Fibroblast of lung (primary cell): Measurements from ENCODE around the gene RTN4. TPM values are rescaled to one million over a fixed set of nuclear protein-coding genes. Genes with fewer than 3 reads are reported as not detected.

Experiments
- DNase-seq, 2 donors: peaks; one replicate each; pipeline versions ENCODE4 v3.0.0 to v3.0.0-alpha.2; 2010; ENCODE audit warnings: low read depth in 2 of 2
- H2AFZ ChIP-seq: 2 replicates; pipeline ENCODE4 v1.5.1; 2012; ENCODE audit warnings: low read length, control low read depth, inconsistent platforms
- H3K27ac ChIP-seq: 2 replicates; pipeline ENCODE4 v1.5.1; 2011; ENCODE audit warnings: low read length, control low read depth; ENCODE audit not compliant: insufficient read depth
- H3K27me3 ChIP-seq: 2 replicates; pipeline ENCODE4 v1.5.1; 2011; ENCODE audit warnings: mild to moderate bottlenecking, low read length; ENCODE audit not compliant: control insufficient read depth, insufficient read depth
- H3K36me3 ChIP-seq: 2 replicates; pipeline ENCODE4 v1.5.1; 2011; ENCODE audit warnings: low read length; ENCODE audit not compliant: control insufficient read depth, insufficient read depth
- H3K4me1 ChIP-seq: 2 replicates; pipeline ENCODE4 v1.5.1; 2011; ENCODE audit warnings: low read length; ENCODE audit not compliant: control insufficient read depth, insufficient read depth; ENCODE audit errors: extremely low read depth
- H3K4me2 ChIP-seq: 2 replicates; pipeline ENCODE4 v1.5.1; 2011; ENCODE audit warnings: low read length, control low read depth; ENCODE audit not compliant: insufficient read depth; ENCODE audit errors: extremely low read depth
- H3K4me3 ChIP-seq, 4 experiments: fragments of 200-600 bp in 1 of 4; sonication (generic) in 1 of 4; replicated peaks in 1 of 4; 2 replicates each; pipeline ENCODE4 v1.5.1; 2011 to 2016; ENCODE audit warnings: low read length in 4 of 4, low read depth in 3 of 4, mild to moderate bottlenecking in 3 of 4, control low read depth in 2 of 4, inconsistent platforms in 1 of 4, mixed read lengths in 1 of 4; ENCODE audit not compliant: insufficient read depth in 1 of 4; ENCODE audit errors: control extremely low read depth in 1 of 4
- H3K79me2 ChIP-seq: 2 replicates; pipeline ENCODE4 v1.5.1; 2012; ENCODE audit warnings: mild to moderate bottlenecking, low read length, inconsistent platforms; ENCODE audit not compliant: control insufficient read depth, insufficient read depth
- H3K9ac ChIP-seq: 2 replicates; pipeline ENCODE4 v1.5.1; 2011; ENCODE audit warnings: mild to moderate bottlenecking, low read length, control low read depth; ENCODE audit not compliant: insufficient read depth
- H3K9me3 ChIP-seq: 2 replicates; pipeline ENCODE4 v1.5.1; 2012; ENCODE audit warnings: low read depth, low read length; ENCODE audit not compliant: control insufficient read depth, insufficient read depth
- H4K20me1 ChIP-seq: 2 replicates; pipeline ENCODE4 v1.5.1; 2011; ENCODE audit warnings: low read length; ENCODE audit not compliant: control insufficient read depth, insufficient read depth; ENCODE audit errors: extremely low read depth
- EZH2 ChIP-seq: IDR thresholded peaks from 2 replicates; pipeline ENCODE4 v1.5.1; 2012; ENCODE audit warnings: low read length, control low read depth, mild to moderate bottlenecking; ENCODE audit errors: missing control alignments
- polyA plus RNA-seq, 2 donors: library from polyadenylated mRNA; depleted of rRNA in 1 of 2; stranded (reverse) in 1 of 2; unstranded in 1 of 2; fragments of >200 nt; gene quantifications; 2 replicates each; pipeline ENCODE4 v1.2.1, GENCODE V29; 2011 to 2012; ENCODE audit warnings: missing spikeins in 1 of 2
- total RNA-seq: library from RNA; depleted of rRNA; stranded (reverse); fragments of >200 nt; gene quantifications from 2 replicates; pipeline ENCODE4 v1.2.1, GENCODE V29; 2014
- TF ChIP-seq, protein P1 (sequence below), 2 donors: IDR thresholded peaks in 1 of 2; conservative IDR thresholded peaks in 1 of 2; 1 replicate in 1 of 2; 2 replicates in 1 of 2; pipeline ENCODE4 v1.5.1; 2011 to 2012; ENCODE audit warnings: low read length in 2 of 2, control low read depth in 1 of 2, inconsistent platforms in 1 of 2, low read depth in 1 of 2, mild to moderate bottlenecking in 1 of 2

RTN4 gene
- total and polyA plus RNA-seq, 2 donors (not counting 1 experiment from before 2014, with no cell fraction given): 560 to 1,326 TPM

DNA sequence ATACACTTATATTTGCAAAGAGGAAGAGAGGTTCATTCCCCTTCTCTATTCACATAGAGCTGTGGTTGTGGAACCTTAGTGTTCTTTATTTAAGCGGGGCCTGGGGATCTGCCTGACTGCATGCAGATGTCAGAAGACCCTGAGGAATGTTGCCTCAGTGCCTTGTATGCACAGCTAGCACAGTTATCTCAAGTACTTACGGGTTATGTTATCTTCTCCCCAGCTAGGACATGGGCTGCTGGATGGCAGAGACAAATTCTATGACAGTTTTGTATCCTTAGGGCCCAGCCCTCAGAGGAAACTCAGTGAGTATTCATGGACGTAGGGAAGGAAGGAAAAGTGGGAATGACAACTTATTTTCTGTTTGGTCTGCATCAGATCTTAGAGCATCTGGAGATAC, 37.7 kb upstream of the RTN4 start:
- Histone ChIP-seq H3K27ac (no peak overlapping the region), H3K79me2 (no peaks in the 10 kb centered on the region), H4K20me1 (no peaks in the 10 kb centered on the region), H2AFZ (no peak overlapping the region), H3K27me3 (no peaks in the 10 kb centered on the region), H3K4me2 (no peak overlapping the region), H3K9me3 (no peaks in the 10 kb centered on the region), H3K9ac (no peak overlapping the region), H3K4me1 (peaks cover 10% of the 10 kb centered on the region), H3K4me3 (no peak overlapping the region), H3K36me3 (no peaks in the 10 kb centered on the region)
- no peak for DNase-seq
- TF ChIP-seq EZH2: no peak
- TF ChIP-seq, protein P1, sequence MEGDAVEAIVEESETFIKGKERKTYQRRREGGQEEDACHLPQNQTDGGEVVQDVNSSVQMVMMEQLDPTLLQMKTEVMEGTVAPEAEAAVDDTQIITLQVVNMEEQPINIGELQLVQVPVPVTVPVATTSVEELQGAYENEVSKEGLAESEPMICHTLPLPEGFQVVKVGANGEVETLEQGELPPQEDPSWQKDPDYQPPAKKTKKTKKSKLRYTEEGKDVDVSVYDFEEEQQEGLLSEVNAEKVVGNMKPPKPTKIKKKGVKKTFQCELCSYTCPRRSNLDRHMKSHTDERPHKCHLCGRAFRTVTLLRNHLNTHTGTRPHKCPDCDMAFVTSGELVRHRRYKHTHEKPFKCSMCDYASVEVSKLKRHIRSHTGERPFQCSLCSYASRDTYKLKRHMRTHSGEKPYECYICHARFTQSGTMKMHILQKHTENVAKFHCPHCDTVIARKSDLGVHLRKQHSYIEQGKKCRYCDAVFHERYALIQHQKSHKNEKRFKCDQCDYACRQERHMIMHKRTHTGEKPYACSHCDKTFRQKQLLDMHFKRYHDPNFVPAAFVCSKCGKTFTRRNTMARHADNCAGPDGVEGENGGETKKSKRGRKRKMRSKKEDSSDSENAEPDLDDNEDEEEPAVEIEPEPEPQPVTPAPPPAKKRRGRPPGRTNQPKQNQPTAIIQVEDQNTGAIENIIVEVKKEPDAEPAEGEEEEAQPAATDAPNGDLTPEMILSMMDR (conservative IDR thresholded peaks at IDR 0.05 in 1 of 2, IDR thresholded peaks at IDR 0.05 in 1 of 2; ENCODE audit: low read depth in 1 of 2, low read length in 2 of 2): no peak

DNA sequence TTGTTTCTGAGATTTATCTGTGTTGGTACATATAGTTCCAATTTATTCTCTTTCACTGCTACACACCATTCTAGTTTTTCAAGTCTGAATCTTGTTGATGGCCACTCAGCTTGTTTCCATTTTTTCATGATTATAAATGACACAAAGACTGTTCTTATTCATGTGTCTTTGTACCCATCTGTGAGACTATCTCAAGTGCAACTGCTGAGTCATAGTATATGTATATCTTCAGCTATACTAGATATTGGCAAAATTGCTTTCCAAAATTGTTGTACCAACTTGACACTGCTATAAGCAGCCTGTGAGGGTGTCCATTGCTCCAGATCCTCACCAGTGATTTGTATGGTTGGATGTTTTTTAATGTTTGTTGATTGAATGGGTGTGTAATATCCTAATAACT, 37.2 kb upstream of the RTN4 start:
- H3K9me3 ChIP-seq: no peaks in the 10 kb centered on the region
- H4K20me1 ChIP-seq: no peaks in the 10 kb centered on the region
- no peaks in the 10 kb centered on the region for H3K27me3 ChIP-seq
- no peak overlapping the region for H3K4me2 ChIP-seq
- no peak overlapping the region for H3K4me3 ChIP-seq
- no peak overlapping the region for H3K27ac ChIP-seq
- no peaks in the 10 kb centered on the region for H3K36me3 ChIP-seq
- no peak for TF ChIP-seq EZH2
- TF ChIP-seq, protein P1 (conservative IDR thresholded peaks at IDR 0.05 in 1 of 2, IDR thresholded peaks at IDR 0.05 in 1 of 2; ENCODE audit: low read depth in 1 of 2, low read length in 2 of 2): no peak
- H3K4me1 ChIP-seq: peaks cover 9% of the 10 kb centered on the region
- H3K9ac ChIP-seq: no peak overlapping the region
- no peak for DNase-seq
- no peaks in the 10 kb centered on the region for H3K79me2 ChIP-seq
- H2AFZ ChIP-seq: no peak overlapping the region

DNA sequence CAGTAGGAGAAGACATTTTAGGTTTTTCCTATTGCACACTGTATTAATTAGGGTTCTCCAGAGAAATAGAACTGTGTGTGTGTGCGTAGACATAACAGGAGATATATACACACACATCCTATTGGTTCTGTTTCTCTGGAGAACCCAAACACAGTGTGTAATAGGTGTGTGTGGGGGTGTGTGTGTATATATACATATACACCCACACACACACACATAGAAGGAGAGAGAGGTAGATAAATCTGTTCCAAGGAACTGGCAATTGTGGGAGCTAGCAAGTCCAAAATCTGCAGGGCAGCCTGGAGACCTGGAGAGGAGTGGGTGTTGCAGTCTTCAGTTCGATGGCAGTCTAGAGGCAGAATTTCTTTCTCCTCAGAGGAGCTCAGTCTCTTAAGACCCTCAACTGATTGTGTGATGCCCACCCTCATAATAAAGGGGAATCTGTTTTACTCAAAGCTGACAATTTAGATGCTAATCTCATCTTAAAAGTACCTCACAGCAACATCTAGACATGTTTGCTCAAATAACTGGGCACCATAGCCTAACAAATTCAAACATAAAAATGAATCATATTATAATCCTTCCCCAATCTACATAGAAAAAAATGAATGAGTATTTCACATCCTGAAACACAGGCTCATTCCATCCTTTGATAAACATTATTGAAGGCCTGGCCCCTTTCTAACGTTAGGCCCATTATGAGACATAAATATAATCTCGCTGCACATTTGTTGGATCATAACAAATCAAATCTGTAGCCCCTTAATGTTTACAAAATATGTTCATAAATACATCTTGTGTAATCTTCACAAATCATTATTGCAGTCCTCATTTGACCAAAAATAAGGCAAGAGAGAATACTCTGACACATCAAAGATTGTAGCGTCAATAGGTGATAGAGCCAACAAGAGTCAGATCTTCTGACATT, 35.1 kb upstream of the RTN4 start:
- Histone ChIP-seq H3K36me3 (no peaks in the 10 kb centered on the region), H3K27ac (no peak overlapping the region), H3K27me3 (no peaks in the 10 kb centered on the region), H3K9me3 (no peaks in the 10 kb centered on the region), H3K4me2 (no peak overlapping the region), H3K4me1 (peaks cover 7% of the 10 kb centered on the region), H4K20me1 (no peaks in the 10 kb centered on the region), H3K79me2 (no peaks in the 10 kb centered on the region), H3K9ac (no peak overlapping the region), H2AFZ (no peak overlapping the region), H3K4me3 (no peak overlapping the region)
- DNase-seq: no peak
- TF ChIP-seq, protein P1 (conservative IDR thresholded peaks at IDR 0.05 in 1 of 2, IDR thresholded peaks at IDR 0.05 in 1 of 2; ENCODE audit: low read depth in 1 of 2, low read length in 2 of 2): no peak
